Activated T-cell treated with anti-CD3 and anti-CD28 coated beads, Interleukin-2, amount 50 U/mL, for 1 hour (primary cell): Measurements from ENCODE around the gene PFAS.
"Not testable (repeated sequence)": the region's sequence is repeated elsewhere in the genome, so short reads cannot be mapped to it uniquely, and the experiment has no call there.

Source experiments
- DNase-seq: peaks from one replicate; pipeline ENCODE4 v3.0.0-alpha.2; 2020

Gene PFAS, protein sequence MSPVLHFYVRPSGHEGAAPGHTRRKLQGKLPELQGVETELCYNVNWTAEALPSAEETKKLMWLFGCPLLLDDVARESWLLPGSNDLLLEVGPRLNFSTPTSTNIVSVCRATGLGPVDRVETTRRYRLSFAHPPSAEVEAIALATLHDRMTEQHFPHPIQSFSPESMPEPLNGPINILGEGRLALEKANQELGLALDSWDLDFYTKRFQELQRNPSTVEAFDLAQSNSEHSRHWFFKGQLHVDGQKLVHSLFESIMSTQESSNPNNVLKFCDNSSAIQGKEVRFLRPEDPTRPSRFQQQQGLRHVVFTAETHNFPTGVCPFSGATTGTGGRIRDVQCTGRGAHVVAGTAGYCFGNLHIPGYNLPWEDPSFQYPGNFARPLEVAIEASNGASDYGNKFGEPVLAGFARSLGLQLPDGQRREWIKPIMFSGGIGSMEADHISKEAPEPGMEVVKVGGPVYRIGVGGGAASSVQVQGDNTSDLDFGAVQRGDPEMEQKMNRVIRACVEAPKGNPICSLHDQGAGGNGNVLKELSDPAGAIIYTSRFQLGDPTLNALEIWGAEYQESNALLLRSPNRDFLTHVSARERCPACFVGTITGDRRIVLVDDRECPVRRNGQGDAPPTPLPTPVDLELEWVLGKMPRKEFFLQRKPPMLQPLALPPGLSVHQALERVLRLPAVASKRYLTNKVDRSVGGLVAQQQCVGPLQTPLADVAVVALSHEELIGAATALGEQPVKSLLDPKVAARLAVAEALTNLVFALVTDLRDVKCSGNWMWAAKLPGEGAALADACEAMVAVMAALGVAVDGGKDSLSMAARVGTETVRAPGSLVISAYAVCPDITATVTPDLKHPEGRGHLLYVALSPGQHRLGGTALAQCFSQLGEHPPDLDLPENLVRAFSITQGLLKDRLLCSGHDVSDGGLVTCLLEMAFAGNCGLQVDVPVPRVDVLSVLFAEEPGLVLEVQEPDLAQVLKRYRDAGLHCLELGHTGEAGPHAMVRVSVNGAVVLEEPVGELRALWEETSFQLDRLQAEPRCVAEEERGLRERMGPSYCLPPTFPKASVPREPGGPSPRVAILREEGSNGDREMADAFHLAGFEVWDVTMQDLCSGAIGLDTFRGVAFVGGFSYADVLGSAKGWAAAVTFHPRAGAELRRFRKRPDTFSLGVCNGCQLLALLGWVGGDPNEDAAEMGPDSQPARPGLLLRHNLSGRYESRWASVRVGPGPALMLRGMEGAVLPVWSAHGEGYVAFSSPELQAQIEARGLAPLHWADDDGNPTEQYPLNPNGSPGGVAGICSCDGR (N-terminal part only)

DNA sequence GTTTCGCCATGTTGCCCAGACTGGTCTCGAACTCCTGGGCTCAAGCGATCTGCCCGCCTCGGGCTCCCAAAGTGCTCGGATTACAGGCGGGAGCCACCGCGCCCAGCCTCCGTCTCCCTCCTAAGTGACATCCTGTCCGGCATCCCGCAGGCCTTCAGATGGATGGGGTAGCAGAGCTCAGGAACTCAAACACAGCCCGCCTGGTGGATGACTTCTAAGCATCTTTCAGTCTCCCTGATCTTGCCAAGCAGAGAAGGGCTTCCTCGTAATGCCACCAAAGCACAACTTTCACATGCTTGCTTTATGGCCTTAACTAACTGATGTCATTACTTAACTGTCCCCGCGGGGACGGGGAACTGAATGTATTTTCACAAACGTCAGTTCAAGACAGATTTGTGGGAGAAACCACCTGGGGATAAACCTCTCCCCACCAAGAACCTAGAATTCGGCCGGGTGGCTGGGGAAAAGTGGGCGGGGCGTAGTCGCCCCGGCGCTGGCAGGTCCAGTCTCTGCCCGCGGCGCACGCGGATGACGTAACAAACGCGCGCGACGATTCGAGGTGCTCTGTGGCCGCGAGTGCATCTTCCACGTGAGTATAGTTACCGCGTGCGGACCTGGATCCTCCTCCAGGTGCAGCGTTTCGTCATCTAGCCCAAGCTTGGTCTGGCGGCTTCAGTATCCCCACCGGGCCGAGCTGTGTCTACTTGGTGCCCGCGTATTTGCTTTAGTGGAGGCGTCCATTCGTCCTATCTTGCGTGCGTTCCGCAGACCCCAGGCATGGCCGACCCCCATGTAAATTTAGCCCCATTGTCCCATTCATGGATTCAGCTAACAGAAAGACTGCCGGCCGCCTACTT, at the start of gene PFAS:
PFAS (plus strand) TSS at position 539 of the 857 bp plus-strand sequence. CDS start 4,649 bp downstream, outside the sequence.
- peak; percentile 96 for DNase-seq

DNA sequence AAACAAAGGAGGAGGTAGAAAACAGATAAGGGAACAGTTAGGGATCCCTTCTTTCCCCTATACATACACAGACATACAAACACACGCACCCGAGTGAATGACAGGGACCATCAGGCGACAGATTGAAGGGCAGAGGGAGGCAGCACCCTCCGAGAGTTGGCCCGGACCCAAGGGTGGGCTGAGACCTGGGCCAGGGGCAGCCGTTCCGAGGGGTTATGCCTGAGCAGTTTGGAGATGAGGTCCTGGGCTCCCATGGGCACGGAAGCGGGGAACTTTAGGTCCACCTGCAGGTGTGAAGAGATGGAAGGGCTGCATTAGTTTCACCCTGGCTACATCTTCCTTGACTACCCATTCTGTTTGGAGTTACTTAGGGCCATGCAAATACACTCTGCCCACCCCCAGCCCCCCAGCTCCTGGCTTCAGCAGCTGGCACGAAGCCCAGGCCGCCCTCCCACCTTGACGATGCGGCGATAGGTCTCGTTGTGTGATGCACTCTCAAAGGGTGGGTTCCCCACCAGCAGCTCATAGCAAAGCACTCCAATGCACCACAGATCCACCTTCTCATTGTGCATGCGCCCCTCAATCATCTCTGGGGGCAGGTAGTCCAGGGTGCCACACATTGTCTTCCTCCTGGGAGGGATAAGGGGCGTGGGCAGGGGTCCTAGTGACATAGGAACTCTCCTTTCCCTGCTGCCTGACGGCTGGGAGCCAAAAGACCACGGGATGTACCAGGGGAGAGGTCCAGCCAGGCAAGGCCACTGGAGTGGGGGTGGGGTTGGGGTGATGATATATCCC, 44.1 kb upstream of the PFAS start:
- no peak for DNase-seq

DNA sequence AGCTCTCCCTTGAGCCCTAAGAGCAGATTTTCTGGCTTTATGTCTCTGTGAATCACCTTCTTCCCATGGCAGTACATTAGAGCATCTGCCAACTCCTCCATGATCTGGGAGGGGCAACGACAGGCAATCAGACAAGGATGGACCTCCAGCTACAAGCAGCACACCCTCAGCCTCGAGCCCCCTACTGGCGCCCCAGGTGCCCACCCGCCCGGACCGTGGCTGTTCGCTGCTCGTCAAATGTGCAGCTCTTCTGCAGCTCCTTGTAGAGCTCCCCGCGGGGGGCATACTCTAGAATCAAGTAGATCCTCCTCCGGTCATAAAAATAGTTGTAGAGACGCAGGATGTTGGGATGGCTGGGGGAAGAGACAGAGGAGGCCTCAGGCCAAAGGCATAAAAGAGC, 42.6 kb upstream of the PFAS start:
- DNase-seq: no peak

DNA sequence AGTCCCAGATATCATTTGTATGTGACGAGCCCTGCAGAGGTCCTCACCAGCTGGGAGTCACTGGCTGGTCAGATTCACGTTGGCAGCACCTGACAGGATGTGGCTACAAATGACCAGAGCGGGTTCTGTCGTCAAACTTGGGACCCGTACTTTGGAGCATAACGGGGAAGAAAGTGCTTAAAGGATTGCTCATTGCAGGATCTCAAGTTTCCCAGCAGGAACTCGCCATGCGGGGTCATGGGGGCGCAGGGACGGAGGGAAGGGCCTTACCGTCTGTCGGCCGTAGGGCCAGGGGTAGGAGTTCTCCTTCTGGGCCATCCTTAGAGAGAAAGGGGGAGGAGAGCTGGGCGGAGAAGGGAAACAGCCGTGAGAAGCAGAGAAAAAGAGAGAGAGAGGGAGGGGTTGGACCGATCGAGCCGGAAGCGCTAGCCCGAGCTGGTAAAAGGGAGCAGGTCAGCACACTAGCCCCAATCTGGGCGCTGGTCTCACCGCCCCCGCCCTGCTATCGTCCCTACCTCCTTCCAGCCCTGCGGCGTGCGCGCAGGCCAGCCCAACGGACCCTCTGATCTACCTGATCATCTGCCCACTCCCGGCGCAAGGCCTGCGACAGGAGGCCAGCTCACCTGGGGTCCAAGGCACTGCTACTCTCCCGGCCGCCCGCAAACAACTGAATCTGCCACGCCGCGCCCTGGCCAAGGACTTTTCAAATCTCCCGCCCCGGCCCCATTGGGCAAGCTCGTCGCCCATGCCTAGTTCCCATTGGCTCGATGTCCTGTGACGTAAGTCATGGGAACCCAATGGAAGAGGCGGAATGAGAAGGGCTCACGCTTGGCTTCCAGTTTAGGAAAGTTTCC, 39.0 kb upstream of the PFAS start, which contains the start of gene AURKB:
AURKB (minus strand) TSS at position 669 of the 854 bp plus-strand sequence; CDS start at position 318, 351 bp downstream.
- peak; percentile 84 for DNase-seq

DNA sequence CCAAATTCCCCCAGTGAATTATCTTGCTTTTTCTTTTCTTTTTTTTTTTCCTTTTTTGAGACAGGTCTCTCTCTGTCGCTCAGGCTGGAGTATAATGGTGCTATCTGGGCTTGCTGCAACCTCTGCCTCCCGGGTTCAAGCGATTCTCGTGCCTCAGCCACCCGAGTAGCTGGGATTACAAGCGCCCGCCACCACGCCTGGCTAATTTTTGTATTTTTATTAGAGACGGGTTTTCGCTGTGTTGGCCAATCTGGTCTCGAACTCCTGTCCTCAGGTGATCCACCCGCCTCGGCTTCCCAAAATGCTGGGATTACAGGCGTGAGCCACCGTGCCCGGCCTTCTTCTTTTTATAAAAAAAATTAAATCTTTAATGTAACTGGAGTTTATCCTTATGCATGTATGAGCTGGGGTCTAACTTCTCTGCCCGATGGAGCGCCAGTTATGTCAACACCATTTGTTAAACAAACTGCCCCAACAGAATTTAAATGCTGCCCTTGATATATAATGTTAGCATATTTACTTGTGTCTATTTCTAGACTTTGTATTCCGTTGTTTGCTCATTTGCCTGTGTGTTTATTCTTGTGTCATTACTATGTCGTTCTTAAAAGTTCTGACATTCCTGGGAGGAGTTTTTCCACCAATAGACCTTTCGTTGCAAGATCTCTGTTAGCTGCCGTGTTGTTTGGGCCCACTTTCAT, 38.2 kb upstream of the PFAS start:
- DNase-seq: no peak

DNA sequence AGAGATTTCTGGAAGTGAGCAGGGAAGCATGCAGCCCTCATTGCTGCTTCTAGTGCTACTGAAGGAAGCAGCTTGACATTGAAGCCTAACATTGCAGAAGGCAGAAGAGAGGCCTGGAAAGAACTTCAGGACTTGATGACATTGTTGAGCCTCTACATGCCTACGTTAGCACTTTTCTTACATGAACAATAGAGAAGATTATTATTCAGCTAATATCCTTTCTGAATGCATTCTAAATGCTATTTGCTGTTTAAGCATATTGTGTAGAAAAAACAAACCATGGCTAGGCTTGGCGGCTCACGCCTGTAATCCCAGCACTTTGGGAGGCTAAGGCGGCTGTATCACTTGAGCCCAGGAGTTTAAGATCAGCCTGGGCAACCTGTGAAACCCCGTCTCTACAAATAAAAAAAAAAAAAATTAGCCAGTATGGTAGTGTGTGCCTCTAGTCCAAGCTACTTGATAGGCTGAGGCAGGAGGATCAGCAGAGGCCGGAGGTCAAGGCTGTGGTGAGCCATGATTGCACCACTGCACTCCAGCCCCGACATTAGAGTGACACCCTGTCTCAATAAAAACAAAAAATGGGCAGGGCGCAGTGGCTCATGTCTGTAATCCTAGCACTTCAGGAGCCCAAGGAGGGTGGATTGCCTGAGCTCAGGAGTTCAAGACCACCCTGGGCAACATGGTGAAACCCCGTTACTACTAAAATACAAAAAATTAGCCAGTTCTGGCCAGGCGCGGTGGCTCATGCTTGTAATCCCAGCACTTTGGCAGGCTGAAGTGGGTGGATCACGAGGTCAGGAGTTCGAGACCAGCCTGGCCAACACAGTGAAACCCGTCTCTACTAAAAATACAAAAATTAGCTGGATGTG, 36.5 kb upstream of the PFAS start:
- DNase-seq: no peak

DNA sequence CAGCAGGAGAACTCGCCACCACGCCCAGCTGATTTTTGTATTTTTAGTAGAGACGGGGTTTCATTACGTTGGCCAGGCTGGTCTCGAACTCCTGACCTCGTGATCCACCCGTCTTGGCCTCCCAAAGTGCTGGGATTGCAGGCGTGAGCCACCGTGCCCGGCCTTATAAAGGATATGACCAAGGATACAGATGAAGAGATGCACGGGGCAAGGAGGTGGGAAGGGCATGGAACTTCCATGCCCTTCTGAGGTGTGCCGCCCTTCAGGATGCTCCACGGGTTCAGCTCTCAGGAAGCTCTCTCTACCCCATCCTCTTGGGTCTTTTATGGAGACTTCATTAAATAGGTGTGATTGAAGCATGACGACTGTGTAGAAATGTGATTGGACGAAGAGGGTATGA, 35.1 kb upstream of the PFAS start:
- DNase-seq: not testable (repeated sequence)

DNA sequence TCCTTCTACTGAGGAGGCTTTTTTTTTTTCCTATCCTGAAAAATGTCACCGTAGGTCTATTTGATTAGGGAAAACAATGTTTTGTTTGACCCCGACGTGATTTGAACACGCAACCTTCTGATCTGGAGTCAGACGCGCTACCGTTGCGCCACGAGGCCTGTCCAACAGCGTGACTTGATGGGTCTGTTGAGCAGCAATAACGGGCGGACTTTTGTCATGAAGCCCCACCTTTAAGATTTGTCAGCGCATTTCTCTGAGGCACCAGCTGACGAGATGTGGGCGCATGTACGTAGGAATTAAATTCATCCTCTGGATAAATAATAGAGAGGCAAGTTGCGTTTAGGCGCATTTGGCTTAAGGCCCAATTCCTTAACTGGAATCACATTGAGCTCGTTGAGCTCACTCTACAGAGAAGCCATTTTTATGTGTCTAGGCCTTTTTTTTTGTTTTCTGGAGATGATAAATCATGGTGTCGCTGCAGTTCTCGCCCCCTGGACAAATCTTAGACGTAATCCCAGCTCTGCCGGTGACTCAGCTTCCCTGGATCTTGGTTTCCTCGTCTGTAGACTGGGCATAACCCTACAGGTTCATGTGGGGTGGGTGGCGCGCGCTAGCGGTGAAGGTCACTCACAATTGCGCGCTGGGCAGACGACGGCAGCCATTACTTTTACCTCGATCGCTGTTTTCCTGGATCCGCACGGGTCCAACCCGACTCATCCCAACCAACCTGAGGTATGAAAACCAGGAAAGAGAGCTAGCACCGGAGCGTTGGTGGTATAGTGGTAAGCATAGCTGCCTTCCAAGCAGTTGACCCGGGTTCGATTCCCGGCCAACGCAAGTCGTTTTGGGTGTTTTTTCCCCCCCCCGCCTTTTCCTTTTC, 28.1 kb upstream of the PFAS start:
- DNase-seq: peak; percentile 88

DNA sequence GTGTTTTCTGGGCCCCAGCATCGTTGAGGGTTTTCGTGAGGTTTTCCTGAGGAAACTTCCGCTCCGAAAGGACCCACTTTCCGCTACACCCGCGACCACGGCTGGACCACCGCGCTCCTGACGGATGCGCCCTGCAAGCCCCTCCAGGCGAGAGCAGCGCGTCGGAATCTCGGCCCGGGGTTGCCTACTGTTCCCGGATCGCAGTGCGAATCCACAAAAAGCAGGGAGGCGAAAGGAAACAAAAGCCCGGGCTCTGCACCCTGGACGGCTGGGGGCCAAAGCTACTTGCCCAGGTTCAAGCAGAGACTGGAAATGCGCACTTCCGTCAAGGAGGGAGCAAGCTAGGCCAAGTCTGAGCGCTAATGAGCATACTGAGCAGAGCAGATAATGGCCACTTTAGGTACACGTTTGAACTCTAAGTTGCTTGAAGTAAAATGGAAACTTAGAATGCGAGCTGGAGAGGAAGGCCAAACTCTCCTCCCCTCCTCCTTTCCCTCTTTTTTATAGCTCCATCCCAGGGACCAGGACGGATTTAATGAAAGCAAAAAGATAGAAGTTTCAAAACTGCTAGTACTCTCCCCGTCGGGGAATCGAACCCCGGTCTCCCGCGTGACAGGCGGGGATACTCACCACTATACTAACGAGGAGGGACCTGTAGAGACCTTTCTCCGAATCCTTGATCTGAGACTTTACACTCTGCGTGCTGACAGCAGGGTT, 27.3 kb upstream of the PFAS start:
- DNase-seq: peak; percentile 90

DNA sequence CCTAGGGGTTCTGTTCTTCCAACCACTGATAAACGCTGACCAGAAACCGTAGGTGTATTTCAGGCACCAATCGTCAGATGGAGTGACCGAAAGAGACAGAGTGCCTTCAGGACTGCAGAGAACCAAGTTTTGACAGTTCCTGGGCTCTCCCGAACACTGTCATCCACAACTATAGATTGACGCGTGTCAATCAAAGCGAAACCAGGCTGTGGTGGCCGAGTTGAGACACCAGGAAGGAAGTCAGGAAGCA, 26.8 kb upstream of the PFAS start:
- peak; percentile 79 for DNase-seq

DNA sequence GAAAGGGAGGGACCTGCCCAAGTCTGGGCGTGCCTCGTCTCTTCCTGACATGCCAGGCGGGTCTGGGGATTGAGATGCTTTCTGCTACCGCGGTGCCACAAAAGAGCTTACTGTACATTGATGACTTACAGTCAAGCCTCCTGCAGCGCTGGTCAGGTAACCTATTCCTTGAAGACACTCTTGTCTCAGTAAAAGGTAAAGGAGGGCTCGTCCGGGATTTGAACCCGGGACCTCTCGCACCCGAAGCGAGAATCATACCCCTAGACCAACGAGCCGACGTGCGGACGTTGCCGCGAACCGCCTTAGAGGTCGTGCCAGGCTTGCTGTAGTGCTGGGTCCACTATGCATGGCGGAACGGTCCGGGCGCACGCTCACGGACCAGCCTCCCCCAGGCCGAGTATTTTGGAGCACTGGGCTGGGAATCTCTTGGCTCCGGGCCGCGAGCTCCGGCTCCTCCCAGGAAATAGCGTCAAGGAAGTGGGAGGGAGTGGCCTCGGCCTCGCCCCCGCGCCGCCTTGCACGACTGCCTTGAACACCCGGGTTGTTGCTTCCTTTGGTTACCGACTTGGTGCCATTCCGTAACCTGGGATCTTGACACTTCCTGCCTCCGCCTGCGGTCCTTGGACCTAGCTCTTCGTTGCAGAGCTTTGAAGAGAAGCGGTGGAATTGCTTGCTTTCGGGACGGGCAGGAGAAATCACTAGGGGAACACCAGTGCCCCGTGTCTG, 26.3 kb upstream of the PFAS start:
- peak; percentile 92 for DNase-seq

DNA sequence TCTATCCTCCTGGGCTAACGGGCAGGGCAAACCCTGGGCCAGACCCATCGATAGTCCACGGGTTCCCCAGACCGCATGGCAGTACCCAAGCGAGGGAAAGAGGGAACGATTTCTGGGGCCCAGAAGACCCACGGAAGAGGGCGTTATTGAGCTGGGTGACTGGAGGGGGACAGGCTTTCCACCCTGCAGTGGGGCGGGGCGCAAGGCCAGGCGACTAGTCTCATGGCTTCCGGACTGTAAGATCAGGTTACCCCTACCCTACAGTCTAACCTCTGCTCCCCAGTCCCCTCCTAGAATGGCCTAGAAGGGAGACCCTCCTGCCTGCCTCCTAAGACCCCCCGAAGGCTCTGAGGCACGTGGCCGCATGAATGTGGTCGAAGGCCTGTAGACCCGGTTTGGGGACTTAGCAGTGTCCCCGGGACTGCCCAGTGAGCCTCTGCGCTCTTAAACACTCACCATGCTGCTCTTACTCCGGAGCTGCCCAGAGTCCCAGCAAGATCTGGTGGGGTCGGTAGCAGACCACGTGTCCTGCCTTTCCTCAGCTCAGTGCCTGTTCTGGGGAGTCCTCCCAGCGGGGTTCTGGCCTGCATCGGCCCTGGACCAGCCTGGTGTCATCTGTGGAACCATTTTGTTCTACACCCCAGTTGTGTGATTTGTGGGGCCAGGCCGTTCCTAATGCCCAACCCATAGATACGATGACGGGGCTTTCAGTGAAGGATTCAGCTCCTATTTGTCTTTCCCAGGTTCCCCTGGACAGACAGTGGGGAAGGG, 25.5 kb upstream of the PFAS start:
- DNase-seq: peak; percentile 61

DNA sequence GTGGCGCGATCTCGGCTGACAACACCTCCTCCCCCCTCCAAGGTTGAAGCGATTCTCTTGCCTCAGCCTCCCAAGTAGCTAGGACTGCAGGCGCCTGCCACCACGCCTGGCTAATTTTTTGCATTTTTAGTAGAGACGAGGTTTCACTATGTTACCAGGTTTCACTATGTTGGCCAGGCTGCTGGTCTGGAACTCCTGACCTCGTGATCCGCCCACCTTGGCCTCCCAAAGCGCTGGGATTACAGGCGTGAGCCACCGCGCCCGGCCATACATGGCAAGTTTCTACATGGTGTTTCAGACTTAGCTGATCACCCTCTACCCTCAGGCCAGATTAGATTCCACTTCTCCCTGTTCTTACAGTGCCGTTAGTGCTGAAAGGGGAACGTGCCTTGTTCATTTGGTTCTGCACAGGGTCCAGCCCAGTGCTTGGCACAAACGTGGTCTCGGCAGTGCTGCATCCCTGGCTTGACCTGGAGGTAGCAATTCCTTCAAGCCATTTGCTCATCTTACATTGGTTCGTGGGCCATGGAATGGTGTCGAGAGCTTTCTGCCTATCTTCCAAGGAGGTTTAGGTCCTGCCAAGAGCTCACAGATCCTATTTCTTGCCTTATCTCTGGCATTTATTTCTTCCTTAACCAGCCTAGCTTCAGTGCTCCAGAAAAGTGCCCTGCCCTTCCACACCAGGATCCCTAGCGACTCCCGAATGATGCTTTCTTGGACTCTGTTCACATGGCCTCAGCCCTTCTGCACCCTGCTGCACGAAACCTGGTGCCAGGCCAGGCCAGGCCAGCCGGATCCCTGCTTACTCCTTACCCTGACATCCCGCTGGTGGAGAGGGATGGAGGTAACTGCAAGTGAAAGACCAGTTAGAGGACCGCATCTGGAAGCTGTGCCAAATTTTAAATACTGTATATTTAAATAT, 23.9 kb upstream of the PFAS start:
- DNase-seq: no peak
